HG02840 (cell line): ENCODE measurements around the gene CIDEA.
A peak's percentile ranks its signal among the peaks of the same experiment; 100 is the strongest.

ENCODE experiments used
- ATAC-seq: cut with Tn5 transposase; IDR thresholded peaks from one replicate; pipeline ENCODE4 v1.9.1; 2021; ENCODE audit warnings: mild to moderate bottlenecking, moderate library complexity, moderate number of reproducible peaks; ENCODE audit not compliant: unreplicated experiment, low FRiP score

The CIDEA gene

GRCh38 chr18:12295389-12296086 lies 41.4 kb downstream of the CIDEA start:
- no peak for ATAC-seq

DNA sequence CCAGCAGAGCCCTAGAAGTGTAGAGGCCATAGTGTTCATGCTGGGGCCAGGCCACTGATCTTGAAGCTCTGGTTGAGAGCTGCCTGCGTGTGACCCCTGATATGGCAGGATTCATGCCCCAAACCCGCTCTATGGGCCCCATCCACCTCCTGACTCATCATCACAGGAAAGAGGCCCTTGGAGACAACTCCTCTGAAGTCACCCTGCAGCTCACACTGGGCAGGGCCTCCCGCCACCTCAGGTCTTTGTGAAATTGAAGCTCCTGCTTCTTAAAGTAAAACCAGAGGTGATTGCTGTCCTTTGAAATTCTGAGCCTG lies 41.9 kb downstream of the CIDEA start:
- ATAC-seq = no peak

- no peak for ATAC-seq
These were observed 42.3 kb downstream of the CIDEA start for GRCh38 chr18:12296457-12296856.

DNA sequence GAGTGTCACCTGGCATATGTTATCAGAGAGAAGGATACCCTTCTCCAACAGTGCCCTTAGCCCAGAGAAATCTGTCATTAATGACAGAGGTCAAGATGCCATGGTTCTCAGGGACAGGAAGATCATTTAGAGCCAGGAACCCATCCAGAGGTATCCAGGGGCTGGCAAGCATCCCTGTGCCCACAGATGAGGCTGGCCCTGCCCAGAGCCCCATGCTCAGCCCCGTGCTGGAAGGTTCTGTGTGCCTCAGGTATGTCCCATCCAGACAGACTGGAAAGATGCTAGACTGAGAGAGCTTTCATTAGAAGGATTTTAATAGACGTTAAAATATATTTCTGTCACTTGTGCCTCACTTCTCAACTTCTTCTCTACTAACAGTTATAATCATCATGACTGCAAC lies 45.7 kb downstream of the CIDEA start:
- no peak for ATAC-seq

- no peak for ATAC-seq
These were observed 47.3 kb downstream of the CIDEA start for GRCh38 chr18:12301263-12302005.

GRCh38 chr18:12302391-12303147 lies 48.4 kb downstream of the CIDEA start:
- ATAC-seq = no peak

DNA sequence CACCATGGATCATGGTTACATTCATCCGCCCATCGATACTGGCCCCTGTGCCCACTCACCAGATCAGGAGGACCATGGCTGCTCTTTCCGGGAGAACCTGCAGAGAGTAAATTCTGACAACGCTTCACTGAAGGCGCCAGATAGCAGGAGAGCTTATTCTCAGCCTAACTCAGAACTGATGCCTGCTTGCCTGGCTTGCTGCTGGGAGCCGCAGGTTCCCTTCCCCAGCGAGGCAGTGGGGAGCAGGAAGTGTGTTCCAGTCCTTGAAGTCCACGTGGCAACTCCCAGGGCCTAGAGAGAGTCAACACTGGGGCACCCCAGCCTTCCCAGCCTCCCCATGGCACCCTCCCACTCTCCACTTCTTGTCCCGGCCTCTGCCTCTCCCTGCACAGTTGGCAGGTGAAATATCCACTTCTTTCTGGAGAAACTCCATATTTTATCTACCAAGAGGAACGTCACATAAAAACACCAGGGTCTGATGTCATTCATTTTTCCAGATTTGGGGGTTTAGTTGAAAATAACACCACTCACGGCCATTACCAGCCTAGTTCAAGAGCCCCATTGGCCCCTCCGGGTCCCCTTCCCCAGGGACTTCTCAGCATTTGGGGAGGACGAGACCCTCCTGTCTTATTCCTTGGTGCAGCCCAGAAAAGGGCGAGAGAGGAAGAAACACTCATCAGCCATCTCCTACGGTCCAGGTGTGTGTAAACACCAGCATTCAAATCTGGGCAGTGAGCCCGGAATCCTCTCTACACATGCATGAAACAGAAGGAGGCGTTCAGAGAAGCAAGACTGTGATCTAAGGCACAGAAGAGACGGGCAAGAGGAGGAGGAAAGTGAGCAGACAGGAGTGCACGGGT lies 50.4 kb downstream of the CIDEA start:
- no peak for ATAC-seq

GRCh38 chr18:12305211-12305610 lies 51.0 kb downstream of the CIDEA start:
- no peak for ATAC-seq

DNA sequence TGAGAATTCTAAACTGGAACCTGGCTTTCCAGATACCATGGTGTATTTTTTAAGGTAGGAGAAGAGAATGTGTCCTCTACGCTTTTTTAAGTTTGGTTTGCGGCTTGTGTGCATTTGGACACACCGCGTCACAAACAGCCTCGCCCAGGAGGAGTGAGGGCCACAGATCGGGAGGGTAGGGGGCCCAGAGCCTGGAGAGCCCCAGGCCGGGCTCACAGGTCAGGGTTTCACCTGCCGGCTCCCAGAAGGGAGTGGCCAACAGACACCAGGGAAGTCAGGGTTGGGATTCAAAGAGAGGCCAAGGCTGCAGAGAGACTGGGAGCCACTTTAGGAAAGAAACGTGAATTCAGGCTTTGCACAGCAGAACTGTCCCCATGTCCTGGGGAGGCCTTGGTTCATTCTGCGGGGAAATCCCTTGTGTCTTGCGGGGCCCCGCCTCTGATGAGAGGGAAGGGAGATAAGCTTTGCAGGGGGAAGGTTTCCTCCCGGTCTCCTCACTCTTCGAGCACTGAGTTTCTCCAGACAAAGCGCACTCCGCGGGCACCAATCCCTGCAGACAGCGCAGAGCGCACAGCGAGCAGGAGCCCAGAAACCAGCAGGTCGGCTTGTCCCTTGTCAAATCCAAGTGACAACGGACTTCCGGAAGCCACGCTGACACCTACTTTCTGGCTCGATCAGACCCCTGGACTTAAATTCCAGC lies 51.9 kb downstream of the CIDEA start:
- ATAC-seq = no peak

DNA sequence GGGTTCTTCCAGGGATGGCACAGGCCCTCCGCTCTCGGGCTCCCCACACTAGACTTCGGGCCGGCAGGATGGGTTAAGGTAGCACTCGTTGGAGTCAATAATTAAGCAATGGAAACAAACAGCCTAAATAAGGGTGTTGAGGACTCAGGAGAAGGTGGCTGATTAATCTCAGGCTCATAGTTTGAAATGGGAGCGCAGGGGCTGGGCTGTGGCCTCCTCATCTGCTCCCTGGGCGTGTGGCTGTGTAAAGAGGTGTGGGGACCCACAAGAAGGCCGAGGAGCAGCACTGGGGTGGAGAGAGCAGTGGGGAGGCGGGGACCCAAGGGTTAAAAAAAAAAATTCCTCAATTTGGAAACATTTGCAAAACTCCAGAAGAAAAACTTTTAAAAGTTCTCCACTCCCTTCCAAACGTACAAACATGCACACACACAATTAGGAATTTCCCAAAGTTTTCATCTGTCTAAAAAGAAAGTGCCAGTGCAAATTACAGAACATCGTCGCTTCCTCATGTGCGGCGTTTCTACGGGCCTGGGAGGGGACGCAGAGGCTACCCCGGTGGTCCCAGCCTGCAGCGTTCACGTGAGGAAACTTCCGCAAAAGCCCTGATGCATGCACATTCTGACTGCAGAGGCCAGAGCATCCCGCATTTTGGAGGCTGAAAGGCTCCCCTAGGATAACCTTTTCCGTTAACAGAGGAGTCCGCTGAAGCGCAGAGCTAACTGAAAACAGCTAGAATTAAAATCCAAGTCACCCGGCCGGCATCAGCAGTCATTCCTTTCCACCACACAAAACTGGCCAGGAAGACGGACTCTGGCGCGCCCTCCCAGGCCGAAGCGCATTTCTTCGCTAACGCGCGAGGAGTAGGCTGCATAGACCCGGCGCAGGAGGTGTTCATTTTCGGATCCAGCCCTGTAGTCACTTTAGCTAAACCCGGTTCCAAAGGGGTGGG lies 52.9 kb downstream of the CIDEA start:
- ATAC-seq = no peak

GRCh38 chr18:12307701-12308385 lies 53.7 kb downstream of the CIDEA start, which contains the start of gene TUBB6:
Gene TUBB6, plus strand, starts transcription at chr18:12308241. Its CDS starts 52 bp downstream, at chr18:12308293.
- peak; percentile 51 for ATAC-seq

DNA sequence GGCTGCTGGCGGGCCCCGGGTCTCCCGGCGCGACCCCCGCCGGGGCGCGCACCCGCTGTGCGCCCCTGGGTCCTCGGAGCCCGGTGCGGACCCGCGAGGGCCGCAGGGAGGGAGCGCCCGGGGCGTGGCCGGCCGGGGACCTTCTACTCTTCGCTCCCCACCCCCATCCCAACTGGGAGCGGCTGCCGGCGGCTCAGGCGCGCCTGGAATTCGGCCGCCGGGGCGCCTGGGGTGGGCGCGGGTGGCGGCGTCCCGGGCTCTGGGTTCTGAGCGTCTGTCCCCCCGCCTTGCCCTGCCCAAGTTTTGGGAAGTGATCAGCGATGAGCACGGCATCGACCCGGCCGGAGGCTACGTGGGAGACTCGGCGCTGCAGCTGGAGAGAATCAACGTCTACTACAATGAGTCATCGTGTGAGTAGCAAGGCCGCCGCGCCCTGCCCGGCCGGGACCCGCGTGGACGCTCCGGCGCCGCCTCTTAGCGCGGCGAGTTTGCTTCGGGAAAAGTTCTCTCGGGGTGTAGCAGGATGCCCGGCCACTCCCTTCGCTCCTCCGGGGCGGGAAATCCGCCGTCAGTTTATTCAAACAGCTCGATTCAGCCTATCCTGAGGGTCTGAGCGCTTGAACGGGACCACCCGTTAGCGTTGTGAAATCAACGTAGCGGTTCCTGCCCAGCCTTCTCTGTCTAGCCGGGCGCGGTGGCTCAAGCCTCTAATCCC lies 54.4 kb downstream of the CIDEA start:
- peak; percentile 47 for ATAC-seq

GRCh38 chr18:12309683-12310198 lies 55.6 kb downstream of the CIDEA start:
- no peak for ATAC-seq

DNA sequence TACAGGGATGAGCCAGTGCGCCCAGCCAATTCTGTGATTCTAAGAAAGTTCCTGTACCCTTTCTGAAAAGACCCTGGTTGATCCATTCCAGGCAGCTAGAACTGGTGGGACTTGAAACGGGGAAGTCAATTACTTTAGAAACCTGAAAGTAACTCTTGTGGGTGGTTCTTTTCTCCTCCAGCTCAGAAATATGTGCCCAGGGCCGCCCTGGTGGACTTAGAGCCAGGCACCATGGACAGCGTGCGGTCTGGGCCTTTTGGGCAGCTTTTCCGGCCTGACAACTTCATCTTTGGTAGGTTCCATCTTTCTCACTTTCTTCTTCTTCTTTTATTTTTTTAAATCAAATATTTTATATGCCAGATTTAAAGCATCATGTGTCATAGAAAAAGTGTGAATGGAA lies 56.6 kb downstream of the CIDEA start:
- no peak for ATAC-seq

- no peak for ATAC-seq
These were observed 58.8 kb downstream of the CIDEA start for GRCh38 chr18:12312976-12313375.

DNA sequence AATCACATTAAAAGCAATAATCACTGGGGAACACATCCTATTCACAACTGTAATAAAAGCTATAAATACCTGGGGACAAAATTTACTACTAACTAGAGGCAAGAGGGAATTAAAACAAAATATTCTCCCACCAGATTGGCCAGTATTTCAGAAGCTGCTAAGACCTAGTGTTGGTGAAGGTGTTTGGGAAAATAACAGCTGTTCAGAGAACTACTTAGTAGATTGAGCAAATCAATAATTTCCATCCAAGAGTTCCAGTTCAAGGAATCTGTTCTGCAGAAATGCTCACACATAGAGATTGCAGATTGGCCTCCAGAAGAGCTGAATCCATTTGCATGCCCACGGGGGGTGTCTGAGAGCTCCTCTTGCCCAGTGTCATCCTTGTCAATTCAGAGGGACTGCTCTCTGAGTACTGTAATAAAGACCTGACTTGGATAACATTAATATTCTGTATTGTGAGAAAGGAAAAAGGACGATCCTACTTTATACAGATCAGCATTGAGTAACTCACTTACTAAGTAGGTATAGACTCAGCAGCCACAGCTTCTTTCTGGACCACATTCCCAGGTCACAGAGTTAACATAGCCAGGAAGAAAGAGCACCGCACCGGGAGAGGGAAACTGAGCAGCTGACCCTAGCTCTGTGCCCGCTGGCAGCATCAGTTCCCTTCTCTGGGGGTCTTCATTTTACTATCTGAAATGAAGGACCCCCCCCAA lies 59.5 kb downstream of the CIDEA start:
- ATAC-seq = no peak
